ENCODE measurements around the gene SNX32. TPM values are rescaled to one million over a fixed set of nuclear protein-coding genes. Genes with fewer than 3 reads are reported as not detected.

The SNX32 gene
- polyA plus RNA-seq, 1 donor (not counting 4 experiments of a cell fraction or from before 2014, with no cell fraction given): 0.12 TPM

DNA sequence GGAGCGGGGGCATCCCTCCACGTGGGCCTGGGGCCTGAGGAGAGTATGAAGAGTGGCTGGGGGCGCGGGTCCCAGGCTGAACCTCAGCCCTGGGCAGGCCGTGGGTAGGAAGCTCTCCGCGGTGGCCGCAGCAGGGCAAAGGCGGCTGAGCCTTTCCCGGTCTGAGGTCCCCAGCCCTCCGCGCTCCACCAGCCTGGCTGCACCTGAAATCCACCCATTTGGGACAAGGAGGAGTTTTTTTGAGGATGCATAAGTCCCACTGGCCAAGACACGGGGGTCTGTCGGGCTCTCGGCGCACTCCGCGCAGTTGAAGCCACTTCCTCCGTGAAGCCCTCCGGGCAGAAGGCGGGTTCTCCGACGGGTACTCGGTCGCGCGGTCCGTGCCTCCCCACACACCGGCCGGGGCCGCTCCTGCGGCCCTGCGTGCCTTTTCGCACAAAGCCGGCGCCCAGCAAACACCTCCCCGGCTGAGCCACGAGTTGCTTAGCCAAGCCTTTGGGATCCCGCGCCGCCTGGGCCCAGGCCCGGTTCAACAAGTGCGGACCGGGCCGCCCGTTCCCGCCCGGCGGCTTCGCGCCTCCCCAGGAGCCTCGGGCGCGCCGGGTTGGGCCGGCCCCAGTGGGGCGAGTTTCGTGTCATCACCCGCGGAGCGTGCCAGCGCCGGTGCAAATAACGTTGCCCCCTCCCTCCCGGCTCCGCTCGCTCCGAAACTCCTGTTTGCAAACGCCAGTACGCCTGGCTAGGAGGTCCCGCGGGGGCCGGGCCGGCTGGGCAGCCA lies 47.6 kb upstream of the SNX32 start:
- FAIRE-seq (no peak), DNase-seq (ENCODE audit: low read depth, low spot score) (no peak)
- Histone ChIP-seq H3K36me3 (ENCODE audit: control insufficient read depth in 2 of 2, extremely low read depth in 1 of 2, insufficient read depth in 2 of 2, low read length in 2 of 2) (no peaks in the 10 kb centered on the region), H3K79me2 (ENCODE audit: control insufficient read depth, insufficient read depth, low read length) (no peaks in the 10 kb centered on the region), H3K9me3 (ENCODE audit: control insufficient read depth, low read depth, low read length) (no peaks in the 10 kb centered on the region), H3K4me3 (ENCODE audit: control insufficient read depth in 2 of 3, extremely low read depth in 1 of 3, insufficient read depth in 2 of 3, low read depth in 1 of 3, low read length in 3 of 3) (peak overlapping the region in 2 of 3 experiments; percentile 11 to 27), H3K4me2 (ENCODE audit: control insufficient read depth, extremely low read depth, insufficient read depth, low read depth, low read length) (peak overlapping the region; percentile 56), H3K27me3 (ENCODE audit: control insufficient read depth, extremely low read depth, insufficient read depth, low read length) (peaks cover 18% of the 10 kb centered on the region), H3K27ac (ENCODE audit: control insufficient read depth, insufficient read depth, low read length) (no peak overlapping the region), H3K4me1 (ENCODE audit: control insufficient read depth, extremely low read depth, insufficient read depth, low read length) (peaks cover 21% of the 10 kb centered on the region), H2AFZ (ENCODE audit: control insufficient read depth, low read length) (no peak overlapping the region), H4K20me1 (ENCODE audit: control insufficient read depth, extremely low read depth, insufficient read depth, low read length) (no peaks in the 10 kb centered on the region), H3K9me1 (ENCODE audit: control insufficient read depth, extremely low read depth, insufficient read depth, low read length) (no peaks in the 10 kb centered on the region), H3K9ac (ENCODE audit: control insufficient read depth, extremely low read depth, insufficient read depth, low read length) (no peak overlapping the region)
- dilution Hi-C loops (cut with MboI; ENCODE audit: extremely low pct_ligation_motif_present, low sequenced_read_pairs): no loop called here
- TF ChIP-seq, protein P1, sequence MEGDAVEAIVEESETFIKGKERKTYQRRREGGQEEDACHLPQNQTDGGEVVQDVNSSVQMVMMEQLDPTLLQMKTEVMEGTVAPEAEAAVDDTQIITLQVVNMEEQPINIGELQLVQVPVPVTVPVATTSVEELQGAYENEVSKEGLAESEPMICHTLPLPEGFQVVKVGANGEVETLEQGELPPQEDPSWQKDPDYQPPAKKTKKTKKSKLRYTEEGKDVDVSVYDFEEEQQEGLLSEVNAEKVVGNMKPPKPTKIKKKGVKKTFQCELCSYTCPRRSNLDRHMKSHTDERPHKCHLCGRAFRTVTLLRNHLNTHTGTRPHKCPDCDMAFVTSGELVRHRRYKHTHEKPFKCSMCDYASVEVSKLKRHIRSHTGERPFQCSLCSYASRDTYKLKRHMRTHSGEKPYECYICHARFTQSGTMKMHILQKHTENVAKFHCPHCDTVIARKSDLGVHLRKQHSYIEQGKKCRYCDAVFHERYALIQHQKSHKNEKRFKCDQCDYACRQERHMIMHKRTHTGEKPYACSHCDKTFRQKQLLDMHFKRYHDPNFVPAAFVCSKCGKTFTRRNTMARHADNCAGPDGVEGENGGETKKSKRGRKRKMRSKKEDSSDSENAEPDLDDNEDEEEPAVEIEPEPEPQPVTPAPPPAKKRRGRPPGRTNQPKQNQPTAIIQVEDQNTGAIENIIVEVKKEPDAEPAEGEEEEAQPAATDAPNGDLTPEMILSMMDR (optimal IDR thresholded peaks at IDR 0.05 in 1 of 3, IDR thresholded peaks at IDR 0.05 in 1 of 3, conservative IDR thresholded peaks at IDR 0.05 in 1 of 3; ENCODE audit: extremely low read depth in 1 of 3, insufficient read depth in 2 of 3, low read length in 3 of 3): no peak
- TF ChIP-seq EZH2 (IDR thresholded peaks at IDR 0.05; ENCODE audit: low read length): no peak

- Histone ChIP-seq H3K9ac (ENCODE audit: control insufficient read depth, extremely low read depth, insufficient read depth, low read length) (peak within 1 kb of the TSS; percentile 45), H3K36me3 (ENCODE audit: control insufficient read depth in 2 of 2, extremely low read depth in 1 of 2, insufficient read depth in 2 of 2, low read length in 2 of 2) (no peaks in the 10 kb centered on the region), H3K27ac (ENCODE audit: control insufficient read depth, insufficient read depth, low read length) (no peak within 1 kb of the TSS), H3K4me1 (ENCODE audit: control insufficient read depth, extremely low read depth, insufficient read depth, low read length) (peaks cover 29% of the 10 kb centered on the region), H3K79me2 (ENCODE audit: control insufficient read depth, insufficient read depth, low read length) (no peaks in the 10 kb centered on the region), H3K4me3 (ENCODE audit: control insufficient read depth in 2 of 3, extremely low read depth in 1 of 3, insufficient read depth in 2 of 3, low read depth in 1 of 3, low read length in 3 of 3) (peak within 1 kb of the TSS; percentile 46 to 55 (median 47)), H2AFZ (ENCODE audit: control insufficient read depth, low read length) (peak within 1 kb of the TSS; percentile 58), H3K27me3 (ENCODE audit: control insufficient read depth, extremely low read depth, insufficient read depth, low read length) (peaks cover 18% of the 10 kb centered on the region), H3K9me3 (ENCODE audit: control insufficient read depth, low read depth, low read length) (no peaks in the 10 kb centered on the region), H3K4me2 (ENCODE audit: control insufficient read depth, extremely low read depth, insufficient read depth, low read depth, low read length) (peak within 1 kb of the TSS; percentile 62), H3K9me1 (ENCODE audit: control insufficient read depth, extremely low read depth, insufficient read depth, low read length) (no peaks in the 10 kb centered on the region), H4K20me1 (ENCODE audit: control insufficient read depth, extremely low read depth, insufficient read depth, low read length) (no peaks in the 10 kb centered on the region)
- TF ChIP-seq, protein P1 (optimal IDR thresholded peaks at IDR 0.05 in 1 of 3, IDR thresholded peaks at IDR 0.05 in 1 of 3, conservative IDR thresholded peaks at IDR 0.05 in 1 of 3; ENCODE audit: extremely low read depth in 1 of 3, insufficient read depth in 2 of 3, low read length in 3 of 3): no peak
- no peak for TF ChIP-seq EZH2 (IDR thresholded peaks at IDR 0.05; ENCODE audit: low read length)
- FAIRE-seq: no peak
- dilution Hi-C loops (cut with MboI; ENCODE audit: extremely low pct_ligation_motif_present, low sequenced_read_pairs): no loop called here
- DNase-seq (ENCODE audit: low read depth, low spot score): no peak
These were observed 46.8 kb upstream of the SNX32 start, which contains the start of gene OVOL1 for GRCh38 chr11:65786786-65787636. Gene OVOL1 (plus strand): TSS chr11:65787063. CDS start chr11:65787374, 311 bp downstream.

Data from keratinocyte (primary cell).